Cardiac fibroblast (primary cell): ENCODE data around the gene PDGFC.

Experiments
- DNase-seq, 2 donors: peaks; one replicate each; pipeline versions ENCODE4 v3.0.0 to v3.0.0-alpha.2; 2010; ENCODE audit warnings: low read depth in 2 of 2
- H3K4me3 ChIP-seq, 2 donors: replicated peaks in 1 of 2; 1 replicate in 1 of 2; 2 replicates in 1 of 2; pipeline ENCODE4 v1.5.1; 2011; ENCODE audit warnings: low read depth in 2 of 2, low read length in 2 of 2, mild to moderate bottlenecking in 2 of 2, moderate library complexity in 1 of 2
- CTCF ChIP-seq: IDR thresholded peaks from one replicate; pipeline ENCODE4 v1.5.1; 2011; ENCODE audit warnings: low read depth, mild to moderate bottlenecking, low read length, inconsistent platforms

The PDGFC gene

GRCh38 chr4:156754832-156755570 is 216.6 kb downstream of the PDGFC start:
- peak in 1 of 2 donors; percentile 37 for DNase-seq
- no peak for TF ChIP-seq CTCF
- H3K4me3 ChIP-seq = no peak overlapping the region

GRCh38 chr4:156751486-156751885 is 220.1 kb downstream of the PDGFC start:
- H3K4me3 ChIP-seq = no peak overlapping the region
- DNase-seq = peak; percentile 32 to 62
- TF ChIP-seq CTCF = no peak

- H3K4me3 ChIP-seq = no peak overlapping the region
- peak in 1 of 2 donors; percentile 52 for DNase-seq
- no peak for TF ChIP-seq CTCF
These were observed 221.9 kb downstream of the PDGFC start for GRCh38 chr4:156749426-156750403.

GRCh38 chr4:156746111-156746510 is 225.5 kb downstream of the PDGFC start:
- no peak for DNase-seq
- H3K4me3 ChIP-seq = no peak overlapping the region
- TF ChIP-seq CTCF = no peak

GRCh38 chr4:156738766-156739165 is 232.8 kb downstream of the PDGFC start:
- DNase-seq = no peak
- TF ChIP-seq CTCF = no peak

GRCh38 chr4:156734965-156735895 is 236.4 kb downstream of the PDGFC start:
- H3K4me3 ChIP-seq = no peak overlapping the region
- peak in 1 of 2 donors; percentile 64 for DNase-seq
- TF ChIP-seq CTCF = no peak

More at GRCh38 chr4:156738766-156739165, 232.8 kb downstream of the PDGFC start:
- no peak overlapping the region for H3K4me3 ChIP-seq
